GM21576 (cell line): ENCODE data around the gene WDR18.

Experiments used
- ATAC-seq: cut with Tn5 transposase; IDR thresholded peaks from one replicate; pipeline ENCODE4 v1.9.1; 2021; ENCODE audit warnings: mild to moderate bottlenecking, moderate library complexity; ENCODE audit not compliant: unreplicated experiment

The WDR18 gene

GRCh38 chr19:1006711-1007398 is 22.7 kb downstream of the WDR18 start:
- no peak for ATAC-seq

GRCh38 chr19:1007399-1008251 is 23.5 kb downstream of the WDR18 start:
- ATAC-seq, result no peak

GRCh38 chr19:1008268-1009040 is 24.3 kb downstream of the WDR18 start:
- ATAC-seq, result no peak

DNA sequence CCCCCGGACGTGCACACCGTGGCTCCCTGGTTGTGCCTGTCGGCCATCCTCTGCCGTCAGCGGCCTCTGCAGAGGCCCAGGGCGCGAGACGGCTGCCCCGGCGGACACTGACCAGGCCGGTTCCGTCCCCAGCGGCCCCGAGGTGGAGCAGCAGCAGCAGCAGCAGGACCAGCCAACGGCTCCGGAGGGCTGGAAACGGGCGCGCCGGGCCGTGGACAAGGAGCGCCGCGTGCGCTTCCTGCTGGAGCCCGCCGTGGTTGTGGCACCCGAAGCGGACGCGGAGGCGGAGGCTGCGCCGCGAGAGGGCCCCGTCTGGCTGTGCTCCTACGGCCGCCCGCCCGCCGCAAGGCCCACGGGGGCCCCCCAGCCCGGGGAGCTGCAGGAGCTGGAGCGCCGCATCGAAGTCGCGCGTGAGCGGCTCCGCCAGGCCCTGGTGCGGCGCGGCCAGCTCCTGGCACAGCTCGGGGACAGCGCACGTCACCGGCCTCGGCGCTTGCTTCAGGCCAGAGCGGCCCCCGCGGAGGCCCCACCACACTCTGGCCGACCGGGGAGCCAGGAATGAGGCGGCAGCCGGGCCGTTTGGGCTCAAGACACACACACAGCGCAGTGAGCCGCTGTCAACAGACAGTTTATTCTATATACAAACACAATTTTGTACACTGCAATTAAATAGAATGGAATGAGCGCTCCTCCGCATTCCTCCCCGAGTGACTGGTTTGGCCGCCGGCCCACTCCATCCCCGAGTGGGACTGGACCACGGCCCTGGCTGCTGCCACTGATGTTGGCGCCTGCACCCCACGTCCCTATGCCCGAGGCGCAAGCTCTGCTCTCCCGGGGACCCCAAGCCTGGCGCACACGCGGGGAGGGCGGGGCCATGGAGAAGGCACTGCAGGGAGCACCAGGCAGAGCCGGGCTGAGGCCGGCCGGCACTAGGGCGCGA is 25.2 kb downstream of the WDR18 start:
- ATAC-seq, result no peak

- no peak for ATAC-seq
Measured at GRCh38 chr19:1009981-1010538, 25.9 kb downstream of the WDR18 start.

DNA sequence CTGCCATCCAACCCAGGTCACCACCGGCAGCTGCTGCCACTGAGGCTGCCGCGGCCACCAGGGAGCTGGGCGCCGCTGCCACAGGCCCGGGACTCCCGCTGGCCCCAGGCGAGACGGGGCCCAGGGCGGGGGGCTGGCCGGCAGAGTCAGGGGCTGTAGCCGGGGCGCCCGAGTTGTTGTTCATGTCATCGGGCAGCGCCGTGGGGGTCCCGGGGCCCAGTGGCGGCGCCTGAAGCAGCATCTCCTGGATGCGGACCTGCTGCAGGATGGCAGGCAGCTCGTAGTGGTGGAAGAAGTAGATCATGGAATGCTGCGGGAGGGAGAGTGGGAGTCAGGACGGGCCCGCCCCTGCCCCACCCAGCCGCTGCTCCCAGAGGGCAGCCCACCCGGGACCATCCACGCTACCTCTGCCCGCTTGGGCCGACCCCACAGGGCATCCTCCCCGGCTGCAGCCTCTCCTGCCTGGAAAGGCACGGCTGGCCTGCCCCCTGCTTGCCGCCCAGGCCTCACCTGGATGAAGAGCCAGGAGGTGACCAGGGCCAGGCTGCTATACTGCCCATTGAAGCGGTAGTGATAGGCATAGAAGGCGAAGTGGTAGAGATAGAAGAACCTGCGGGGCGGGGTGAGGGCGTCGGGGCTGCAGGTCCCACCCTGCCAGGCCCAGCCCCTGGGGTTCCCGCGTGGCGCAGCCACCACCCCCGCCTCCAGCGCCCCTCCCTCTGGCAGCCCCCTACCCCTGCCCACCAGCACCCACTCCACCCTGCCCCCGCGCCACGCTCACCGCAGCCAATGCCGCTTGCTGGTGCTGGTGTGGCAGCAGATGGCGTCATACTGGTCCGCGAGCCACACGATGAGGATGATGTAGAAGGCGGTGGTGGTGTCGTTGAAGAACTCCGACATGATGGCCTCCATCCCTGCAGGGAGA is 26.7 kb downstream of the WDR18 start:
- no peak for ATAC-seq

GRCh38 chr19:1011831-1012333 is 27.7 kb downstream of the WDR18 start:
- no peak for ATAC-seq

DNA sequence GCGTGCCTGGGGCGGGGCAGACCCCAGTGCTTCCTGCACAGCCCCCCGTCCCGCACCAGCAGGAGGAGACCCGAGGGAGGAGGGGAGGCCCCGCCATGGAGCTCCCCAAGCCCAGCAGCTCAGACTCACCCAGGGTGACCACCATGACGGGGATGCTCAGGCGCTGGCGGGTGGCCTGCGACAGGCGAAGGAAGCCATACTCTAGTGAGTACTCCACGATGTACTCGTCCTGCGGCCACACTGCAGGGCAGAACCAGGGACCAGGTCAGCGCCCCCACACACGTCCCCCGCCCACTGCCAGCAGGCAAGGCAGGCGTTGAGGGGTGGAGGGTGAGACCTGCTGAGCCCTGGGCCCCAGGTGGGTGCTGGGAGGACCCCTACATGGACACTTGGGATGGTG is 28.2 kb downstream of the WDR18 start:
- no peak for ATAC-seq

DNA sequence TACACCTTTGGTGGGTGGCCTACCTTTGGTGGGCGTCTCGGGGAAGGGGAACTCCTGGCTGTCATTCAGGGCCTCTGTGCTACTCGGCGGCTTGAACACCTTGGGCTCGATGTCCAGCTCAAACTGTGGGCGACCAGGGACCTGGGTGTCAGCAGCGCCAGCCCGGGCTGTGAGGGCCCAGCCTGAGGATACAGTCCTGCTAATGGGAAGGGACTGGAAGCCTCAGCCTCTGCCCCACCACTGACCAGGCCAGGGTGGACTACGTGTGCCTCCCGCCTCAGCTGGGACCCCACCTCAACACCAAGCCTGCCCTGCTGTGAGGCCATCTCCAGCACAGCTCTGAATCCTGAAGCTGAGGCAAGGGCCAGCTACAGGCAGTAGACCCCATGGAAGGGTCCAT is 29.1 kb downstream of the WDR18 start:
- no peak for ATAC-seq

- ATAC-seq, result no peak
Measured at GRCh38 chr19:1014161-1015060, 30.3 kb downstream of the WDR18 start.

DNA sequence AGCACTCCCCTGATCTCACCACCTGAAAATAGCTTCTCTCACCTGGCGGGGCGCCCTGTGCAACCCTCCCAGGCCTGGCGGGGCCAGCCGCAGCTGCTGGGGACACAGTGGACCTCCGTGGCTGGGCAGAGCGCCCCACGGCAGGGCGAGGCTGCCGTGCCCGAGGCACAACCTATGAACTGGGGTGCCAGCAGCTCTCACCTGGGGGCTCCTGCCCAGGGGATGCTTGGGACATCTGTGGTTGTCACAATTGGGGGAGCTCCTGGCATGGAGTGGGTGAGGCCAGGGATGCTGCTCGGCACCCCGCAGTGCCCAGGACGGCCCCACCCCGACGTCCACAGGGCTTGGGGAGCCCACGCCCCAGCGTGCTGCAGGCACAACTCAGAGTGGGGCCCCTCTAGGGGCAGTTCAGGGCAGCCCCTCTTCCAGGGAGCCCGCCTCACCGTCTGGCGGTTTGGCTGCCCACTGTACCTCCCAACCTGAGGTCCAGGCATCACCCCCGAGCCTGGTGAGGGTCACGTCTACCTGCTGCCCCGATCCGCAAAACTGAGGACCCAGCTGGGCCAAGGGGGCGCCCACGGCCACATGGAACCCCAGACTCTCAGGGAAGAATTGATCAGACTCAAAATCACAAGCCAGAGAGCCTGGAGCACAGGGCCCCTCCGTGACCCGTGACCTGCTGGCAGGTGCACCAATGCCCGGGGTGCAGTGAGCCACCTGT is 31.1 kb downstream of the WDR18 start:
- no peak for ATAC-seq

GRCh38 chr19:1015782-1016646 is 31.9 kb downstream of the WDR18 start:
- no peak for ATAC-seq

DNA sequence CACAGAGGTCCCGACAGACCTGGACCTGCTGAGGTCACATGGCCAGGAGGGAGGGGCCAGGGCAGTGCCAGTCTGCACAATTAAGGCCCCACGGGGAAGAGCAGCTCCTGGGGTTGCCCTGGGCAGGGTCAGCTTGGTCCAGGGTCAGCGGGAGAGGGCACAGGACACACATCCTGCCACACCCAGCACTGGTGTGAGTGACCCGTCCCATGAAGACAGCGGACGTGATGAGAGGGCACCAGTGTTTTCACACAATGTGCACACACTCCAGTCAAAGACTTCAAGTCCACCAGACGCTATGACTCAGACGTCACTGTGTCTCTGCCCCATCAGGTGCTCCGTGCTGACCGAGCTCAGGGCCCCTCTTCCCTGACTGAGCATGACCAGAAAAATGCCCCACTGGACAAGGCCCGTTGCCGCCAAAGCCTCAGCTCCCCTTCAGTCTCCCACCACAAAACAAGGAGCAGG is 32.5 kb downstream of the WDR18 start:
- no peak for ATAC-seq

- no peak for ATAC-seq
Measured at GRCh38 chr19:1017115-1017905, 33.2 kb downstream of the WDR18 start.

- no peak for ATAC-seq
Measured at GRCh38 chr19:1017906-1018305, 33.8 kb downstream of the WDR18 start.
